Spleen (tissue), 7 donors: Measurements from ENCODE around the gene AFTPH.

ENCODE experiments used
- POLR2A ChIP-seq, 3 donors: fragments of 450-650 bp; IDR thresholded peaks; one replicate each; pipeline ENCODE4 v1.5.1; 2017; ENCODE audit warnings: antibody characterized with exemption in 3 of 3, mild to moderate bottlenecking in 1 of 3
- TF ChIP-seq, protein P1 (sequence below), 11 experiments: fragments of 200-600 bp in 7 of 11; fragments of 450-650 bp in 4 of 11; sonication (generic) in 4 of 11; IDR thresholded peaks in 8 of 11; conservative IDR thresholded peaks in 3 of 11; 1 replicate in 7 of 11; 2 replicates in 4 of 11; pipeline versions ENCODE4 v1.4.0 to v1.8.0; 2016 to 2021; ENCODE audit warnings: antibody characterized with exemption in 11 of 11, inconsistent platforms in 4 of 11, mild to moderate bottlenecking in 1 of 11
- donor health status: DM: no; HTN: no; CAD: no; lungs with moderate emphysema.
- donor health status: DM: no; HTN: no; CAD: no.
- donor health status: DM: no; HTN: no; CAD: no.

- TF ChIP-seq, protein P1, sequence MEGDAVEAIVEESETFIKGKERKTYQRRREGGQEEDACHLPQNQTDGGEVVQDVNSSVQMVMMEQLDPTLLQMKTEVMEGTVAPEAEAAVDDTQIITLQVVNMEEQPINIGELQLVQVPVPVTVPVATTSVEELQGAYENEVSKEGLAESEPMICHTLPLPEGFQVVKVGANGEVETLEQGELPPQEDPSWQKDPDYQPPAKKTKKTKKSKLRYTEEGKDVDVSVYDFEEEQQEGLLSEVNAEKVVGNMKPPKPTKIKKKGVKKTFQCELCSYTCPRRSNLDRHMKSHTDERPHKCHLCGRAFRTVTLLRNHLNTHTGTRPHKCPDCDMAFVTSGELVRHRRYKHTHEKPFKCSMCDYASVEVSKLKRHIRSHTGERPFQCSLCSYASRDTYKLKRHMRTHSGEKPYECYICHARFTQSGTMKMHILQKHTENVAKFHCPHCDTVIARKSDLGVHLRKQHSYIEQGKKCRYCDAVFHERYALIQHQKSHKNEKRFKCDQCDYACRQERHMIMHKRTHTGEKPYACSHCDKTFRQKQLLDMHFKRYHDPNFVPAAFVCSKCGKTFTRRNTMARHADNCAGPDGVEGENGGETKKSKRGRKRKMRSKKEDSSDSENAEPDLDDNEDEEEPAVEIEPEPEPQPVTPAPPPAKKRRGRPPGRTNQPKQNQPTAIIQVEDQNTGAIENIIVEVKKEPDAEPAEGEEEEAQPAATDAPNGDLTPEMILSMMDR (IDR thresholded peaks at IDR 0.05 in 8 of 11, conservative IDR thresholded peaks at IDR 0.05 in 3 of 11): no peak
- no peak for TF ChIP-seq POLR2A (IDR thresholded peaks at IDR 0.05)
Measured at GRCh38 chr2:64565949-64566710, 42.0 kb downstream of the AFTPH start.
